OCI-LY1 (cell line): Measurements from ENCODE around the gene ICE1.

Experiments
- H2AFZ ChIP-seq: fragments of 200-600 bp; sonication (generic), shearing (Covaris generic); 2 replicates; pipeline ENCODE4 v1.6.0; 2014; ENCODE audit warnings: antibody characterized with exemption, mild to moderate bottlenecking, low read length
- H3F3A ChIP-seq: fragments of 200-600 bp; sonication (generic), shearing (Covaris generic); 2 replicates; pipeline ENCODE4 v1.6.0; 2014; ENCODE audit warnings: mild to moderate bottlenecking, antibody characterized with exemption, low read length, moderate library complexity; ENCODE audit not compliant: insufficient read depth
- H3K27ac ChIP-seq: fragments of 200-600 bp; sonication (generic); 2 replicates; pipeline ENCODE4 v1.5.1; 2014; ENCODE audit warnings: low read length, mixed run types, mild to moderate bottlenecking, low read depth; ENCODE audit not compliant: poor library complexity, severe bottlenecking
- H3K27me3 ChIP-seq: fragments of 200-600 bp; sonication (generic); 2 replicates; pipeline ENCODE4 v1.6.0; 2014; ENCODE audit warnings: antibody characterized with exemption, mild to moderate bottlenecking, low read length, moderate library complexity; ENCODE audit not compliant: insufficient read depth
- H3K36me3 ChIP-seq: fragments of 200-600 bp; sonication (generic); 2 replicates; pipeline ENCODE4 v1.6.1; 2014; ENCODE audit warnings: mild to moderate bottlenecking, antibody characterized with exemption, low read length, moderate library complexity, mixed read lengths; ENCODE audit not compliant: insufficient read depth
- H3K4me1 ChIP-seq: fragments of 200-600 bp; sonication (generic); 2 replicates; pipeline ENCODE4 v1.5.1; 2014; ENCODE audit warnings: mild to moderate bottlenecking, low read length, moderate library complexity; ENCODE audit not compliant: insufficient read depth, severe bottlenecking
- H3K4me2 ChIP-seq: fragments of 200-600 bp; sonication (generic), shearing (Covaris generic); 2 replicates; pipeline ENCODE4 v1.6.1; 2014; ENCODE audit warnings: low read length
- H3K4me3 ChIP-seq: fragments of 200-600 bp; sonication (generic); 2 replicates; pipeline ENCODE4 v1.5.1; 2014; ENCODE audit warnings: low read length, low read depth, mild to moderate bottlenecking, mixed read lengths; ENCODE audit not compliant: poor library complexity, severe bottlenecking
- H3K79me2 ChIP-seq: fragments of 200-600 bp; shearing (Covaris generic); 2 replicates; pipeline ENCODE4 v1.6.1; 2016; ENCODE audit warnings: mixed run types, low read length, mixed read lengths; ENCODE audit not compliant: insufficient read depth
- H3K9ac ChIP-seq: fragments of 200-600 bp; sonication (generic), shearing (Covaris generic); 2 replicates; pipeline ENCODE4 v1.6.1; 2014; ENCODE audit warnings: mild to moderate bottlenecking, low read length, mixed read lengths
- H3K9me2 ChIP-seq: fragments of 200-600 bp; sonication (generic), shearing (Covaris generic); 2 replicates; pipeline ENCODE4 v1.6.1; 2014; ENCODE audit warnings: low read depth, mild to moderate bottlenecking, low read length, mixed read lengths
- H3K9me3 ChIP-seq: fragments of 200-600 bp; shearing (Covaris generic); 2 replicates; pipeline ENCODE4 v1.6.1; 2014; ENCODE audit warnings: low read length, mixed read lengths
- H4K20me1 ChIP-seq: fragments of 200-600 bp; sonication (generic), shearing (Covaris generic); 2 replicates; pipeline ENCODE4 v1.6.0; 2016; ENCODE audit warnings: mild to moderate bottlenecking, low read length; ENCODE audit not compliant: insufficient read depth
- CTCF ChIP-seq: fragments of 200-600 bp; sonication (generic), shearing (Covaris generic); IDR thresholded peaks from 2 replicates; pipeline ENCODE4 v1.5.1; 2017; ENCODE audit warnings: mild to moderate bottlenecking, antibody characterized with exemption, low read length, moderate library complexity, mixed read lengths
- EZH2 ChIP-seq: fragments of 200-600 bp; sonication (generic), shearing (Covaris generic); IDR thresholded peaks from 2 replicates; pipeline ENCODE4 v1.8.0; 2017; ENCODE audit warnings: borderline replicate concordance, mixed run types, mild to moderate bottlenecking, antibody characterized with exemption, low read length, moderate library complexity, mixed read lengths

ICE1 gene

DNA sequence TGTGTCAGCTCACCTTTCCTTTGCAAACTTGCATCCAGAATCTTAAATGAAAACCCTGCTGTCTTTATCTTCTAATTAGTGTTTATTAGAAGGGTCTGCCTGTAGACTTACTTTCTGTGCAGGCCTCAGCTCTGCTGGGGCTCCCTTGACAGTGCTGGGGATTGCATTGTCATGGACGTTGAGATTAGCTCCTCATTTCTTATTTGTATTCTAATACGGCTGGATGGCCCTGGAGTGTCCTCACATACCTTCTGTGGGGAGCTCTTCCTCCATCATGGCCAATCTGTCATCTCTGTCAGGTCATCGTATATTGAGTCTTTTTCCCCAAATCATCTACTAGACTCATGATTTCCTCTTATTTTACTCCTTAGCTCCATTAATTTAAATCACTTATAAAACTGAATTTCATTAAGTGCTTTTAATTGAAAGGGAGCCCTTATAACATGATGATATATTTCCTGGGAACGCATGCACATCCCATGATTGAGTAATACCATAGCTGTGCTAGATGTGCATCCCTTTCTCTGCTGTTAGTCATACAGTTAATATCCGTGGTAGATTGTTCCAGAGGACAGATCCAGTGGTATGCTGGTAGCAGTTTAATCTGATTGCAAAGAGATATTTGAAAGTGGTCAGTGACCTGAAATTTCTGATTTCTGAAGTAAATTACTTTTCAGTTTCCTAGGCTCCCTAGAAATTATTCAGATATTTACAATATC lies 61.6 kb downstream of the ICE1 start:
- Histone ChIP-seq H3F3A (no peaks in the 10 kb centered on the region), H3K9me2 (no peaks in the 10 kb centered on the region), H2AFZ (no peak overlapping the region), H3K27me3 (no peaks in the 10 kb centered on the region), H3K9ac (no peak overlapping the region), H3K4me2 (no peak overlapping the region), H4K20me1 (no peaks in the 10 kb centered on the region), H3K9me3 (no peaks in the 10 kb centered on the region), H3K79me2 (no peaks in the 10 kb centered on the region), H3K36me3 (peaks cover 15% of the 10 kb centered on the region), H3K4me3 (no peak overlapping the region), H3K4me1 (peaks cover 14% of the 10 kb centered on the region), H3K27ac (no peak overlapping the region)
- TF ChIP-seq CTCF: no peak
- no peak for TF ChIP-seq EZH2

DNA sequence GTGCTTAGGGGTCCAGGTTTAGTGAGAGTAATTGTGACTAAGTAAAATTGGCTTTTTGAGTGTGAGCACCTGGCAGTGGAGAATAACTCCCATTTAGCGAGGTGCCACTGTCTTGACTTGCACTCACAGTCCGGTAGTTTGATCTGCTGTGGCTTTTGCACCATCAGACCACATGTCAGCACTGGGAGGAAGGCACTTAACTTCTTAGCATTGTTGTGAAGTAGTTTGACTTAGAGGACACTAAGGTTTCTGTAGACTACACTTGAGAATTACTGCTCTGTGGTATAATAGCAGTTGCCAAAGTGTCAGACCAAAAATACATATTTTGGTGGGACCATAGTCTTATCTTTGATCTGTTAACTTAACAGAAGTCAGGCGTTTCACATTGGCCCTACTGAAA lies 63.6 kb downstream of the ICE1 start:
- Histone ChIP-seq H3F3A (no peaks in the 10 kb centered on the region), H3K9me2 (no peaks in the 10 kb centered on the region), H3K4me3 (no peak overlapping the region), H3K27me3 (no peaks in the 10 kb centered on the region), H3K9me3 (no peaks in the 10 kb centered on the region), H3K9ac (no peak overlapping the region), H3K27ac (no peak overlapping the region), H4K20me1 (no peaks in the 10 kb centered on the region), H3K79me2 (no peaks in the 10 kb centered on the region), H3K4me2 (no peak overlapping the region), H3K4me1 (peaks cover 5% of the 10 kb centered on the region), H2AFZ (no peak overlapping the region), H3K36me3 (peaks cover 13% of the 10 kb centered on the region)
- TF ChIP-seq CTCF: no peak
- TF ChIP-seq EZH2: no peak

DNA sequence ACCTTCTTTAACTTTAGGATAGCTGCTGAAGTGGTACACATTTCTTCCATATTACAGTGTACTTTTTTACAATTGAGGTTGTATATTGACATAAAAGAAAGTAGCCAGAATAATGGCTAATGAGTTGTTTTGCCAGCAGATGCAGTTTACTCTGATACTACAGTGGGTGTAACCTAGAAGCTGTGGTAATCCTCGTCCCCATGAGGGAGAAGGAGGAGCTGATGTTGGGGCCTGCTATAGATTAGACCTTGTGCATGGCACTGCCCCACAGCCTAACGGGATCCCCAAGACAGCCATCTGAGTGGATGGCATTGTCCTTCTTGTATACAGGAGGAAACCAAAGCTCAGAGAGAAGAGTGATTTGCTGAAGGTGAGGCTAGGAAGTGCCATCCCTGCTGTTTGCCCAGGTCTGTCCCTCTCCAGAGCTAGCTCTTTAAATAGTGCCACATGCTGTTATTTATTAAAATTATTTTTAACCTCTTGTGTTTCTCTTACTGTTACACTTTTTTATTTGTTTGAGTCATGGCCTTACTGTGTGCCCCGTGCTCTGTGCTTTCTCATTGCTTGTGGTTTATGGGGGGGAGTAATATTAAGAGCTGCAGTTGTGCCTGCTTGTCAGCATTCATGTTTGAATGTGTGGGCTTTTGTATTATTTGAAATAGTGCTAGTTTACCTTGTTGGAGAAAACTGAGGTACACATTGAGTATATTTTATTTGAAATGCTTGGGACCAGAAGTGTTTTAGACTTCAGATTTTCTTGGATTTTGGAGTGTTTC lies 65.3 kb downstream of the ICE1 start:
- Histone ChIP-seq H3K4me3 (no peak overlapping the region), H3K9ac (no peak overlapping the region), H3K36me3 (peaks cover 13% of the 10 kb centered on the region), H2AFZ (no peak overlapping the region), H3K4me1 (peaks cover 4% of the 10 kb centered on the region), H3K4me2 (no peak overlapping the region), H3K27ac (no peak overlapping the region), H3K9me2 (no peaks in the 10 kb centered on the region), H3K27me3 (no peaks in the 10 kb centered on the region), H3K79me2 (no peaks in the 10 kb centered on the region), H3F3A (no peaks in the 10 kb centered on the region), H3K9me3 (no peaks in the 10 kb centered on the region), H4K20me1 (no peaks in the 10 kb centered on the region)
- TF ChIP-seq CTCF: no peak
- no peak for TF ChIP-seq EZH2
